Measurements from ENCODE around the gene BRD7.

BRD7 gene

DNA sequence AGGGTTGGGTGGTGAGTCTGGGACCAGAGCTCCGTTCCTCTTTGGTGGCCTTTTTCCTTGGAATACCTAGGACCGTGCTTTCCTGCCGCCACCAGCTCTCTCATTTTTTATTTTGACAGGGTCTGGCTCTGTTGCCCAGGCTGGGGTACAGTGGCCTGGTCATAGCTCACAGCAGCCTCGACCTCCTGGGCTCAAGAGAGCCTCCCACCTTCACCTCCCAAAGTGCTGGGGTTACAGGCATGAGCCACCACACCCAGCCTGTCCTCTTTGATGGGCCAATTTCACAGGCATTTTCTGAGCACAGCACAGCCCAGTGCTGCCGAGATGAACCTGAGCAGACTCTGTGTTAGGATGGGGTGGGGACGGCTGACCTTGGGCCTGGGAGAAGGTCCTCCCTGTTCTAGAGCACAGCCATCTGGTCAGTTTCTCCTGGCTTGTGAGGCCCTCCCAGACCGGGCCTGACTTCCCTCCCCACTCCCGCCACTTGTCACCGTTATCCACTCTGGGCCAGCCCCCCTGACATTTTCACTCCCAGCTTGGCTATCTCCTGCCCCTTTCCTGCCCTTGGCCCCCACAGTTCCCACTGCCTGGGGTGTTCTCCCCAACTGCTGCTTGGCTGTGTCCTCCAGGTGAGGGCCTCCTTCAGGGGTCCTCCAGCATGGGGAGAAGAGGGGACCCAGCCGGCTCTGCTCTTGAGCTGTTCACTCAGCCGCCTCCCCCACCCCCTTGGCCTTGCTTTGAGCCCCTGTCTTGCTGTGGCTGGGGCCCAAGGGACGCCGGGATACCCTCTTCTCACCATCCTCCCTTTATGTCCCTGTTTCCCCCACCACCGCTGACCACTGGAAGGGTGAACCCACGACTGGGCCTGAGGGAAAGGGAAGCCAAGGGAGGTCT is 97.4 kb downstream of the BRD7 start:
- H3K9me3 Mint-ChIP-seq: no peaks in the 10 kb centered on the region
- peaks cover 66% of the 10 kb centered on the region for H3K4me1 Mint-ChIP-seq (ENCODE audit: low read depth)
- H3K4me3 Mint-ChIP-seq: no peak overlapping the region
- H3K27me3 Mint-ChIP-seq (ENCODE audit: low read depth): no peaks in the 10 kb centered on the region
- H3K27ac Mint-ChIP-seq: peak overlapping the region; percentile 49
- H3K36me3 Mint-ChIP-seq (ENCODE audit: low read depth): peaks cover 31% of the 10 kb centered on the region

DNA sequence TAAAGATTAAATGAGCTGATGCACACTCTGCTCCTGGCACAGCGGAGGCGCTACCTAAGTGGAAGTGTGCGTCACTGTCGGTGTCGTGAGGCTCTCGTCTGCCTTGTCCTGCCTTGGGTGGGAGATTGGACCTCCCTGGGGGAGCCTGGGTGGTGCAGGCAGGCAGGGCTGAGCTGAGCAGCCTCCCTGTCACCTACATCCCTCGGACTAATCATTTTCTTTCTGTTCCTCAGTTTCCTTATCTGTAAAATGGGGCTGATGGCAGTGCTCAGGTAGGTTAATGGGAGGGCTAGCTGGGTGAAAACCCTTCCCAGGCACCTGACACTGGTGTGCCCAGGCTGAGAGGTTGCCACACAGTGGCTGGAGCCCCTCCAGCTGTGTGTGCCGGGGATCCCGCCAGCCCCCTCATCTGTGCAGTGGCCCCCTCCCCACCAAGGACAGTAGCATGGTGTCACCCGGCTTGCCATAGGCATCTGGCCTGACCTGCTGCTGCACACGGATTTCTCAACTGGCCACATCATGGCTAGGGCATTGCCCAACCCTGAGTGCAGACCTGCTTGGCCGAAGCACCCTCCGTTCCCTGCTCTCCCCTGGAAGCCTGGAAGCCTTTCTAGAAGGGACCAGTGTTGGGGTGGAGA is 98.2 kb downstream of the BRD7 start:
- Mint-ChIP-seq H3K36me3 (ENCODE audit: low read depth) (peaks cover 31% of the 10 kb centered on the region), H3K27me3 (ENCODE audit: low read depth) (no peaks in the 10 kb centered on the region), H3K27ac (peak overlapping the region; percentile 59), H3K4me1 (ENCODE audit: low read depth) (peaks cover 74% of the 10 kb centered on the region), H3K4me3 (no peak overlapping the region), H3K9me3 (no peaks in the 10 kb centered on the region)

DNA sequence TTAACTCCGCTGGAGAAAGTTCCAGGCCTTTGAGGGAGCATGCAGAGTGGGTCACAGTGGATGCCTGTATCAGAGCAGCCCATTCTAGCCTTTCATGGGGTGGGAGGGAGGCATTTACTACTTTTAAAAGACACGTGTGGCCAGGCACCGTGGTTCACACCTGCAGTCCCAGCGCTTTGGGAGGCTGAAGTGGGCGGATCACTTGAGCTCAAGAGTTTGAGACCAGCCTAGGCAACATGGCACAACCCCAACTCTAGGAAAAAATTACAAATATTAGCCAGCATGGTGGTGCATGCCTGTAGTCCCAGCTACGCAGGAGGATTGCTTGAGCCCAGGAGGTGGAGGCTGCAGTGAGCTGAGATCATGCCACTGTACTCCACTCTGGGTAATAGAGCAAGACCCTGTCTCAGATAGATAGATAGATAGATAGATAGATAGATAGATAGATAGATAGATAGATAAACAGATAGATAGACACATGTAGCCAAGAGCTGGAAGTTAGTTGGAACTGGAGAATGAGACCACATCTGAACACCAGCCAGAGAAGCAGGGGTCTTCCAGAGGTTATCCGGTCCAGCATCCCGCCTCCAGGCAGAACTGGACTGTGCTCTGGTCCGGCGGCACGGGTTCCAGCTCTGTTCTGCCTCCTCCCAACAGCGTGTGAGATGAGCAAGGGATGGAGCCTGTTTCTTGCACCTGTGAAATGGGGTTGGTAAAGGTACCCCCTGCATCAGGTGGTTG is 98.8 kb downstream of the BRD7 start:
- Mint-ChIP-seq H3K27ac (no peak overlapping the region), H3K4me1 (ENCODE audit: low read depth) (peaks cover 74% of the 10 kb centered on the region), H3K27me3 (ENCODE audit: low read depth) (no peaks in the 10 kb centered on the region), H3K4me3 (no peak overlapping the region), H3K36me3 (ENCODE audit: low read depth) (peaks cover 32% of the 10 kb centered on the region), H3K9me3 (no peaks in the 10 kb centered on the region)

DNA sequence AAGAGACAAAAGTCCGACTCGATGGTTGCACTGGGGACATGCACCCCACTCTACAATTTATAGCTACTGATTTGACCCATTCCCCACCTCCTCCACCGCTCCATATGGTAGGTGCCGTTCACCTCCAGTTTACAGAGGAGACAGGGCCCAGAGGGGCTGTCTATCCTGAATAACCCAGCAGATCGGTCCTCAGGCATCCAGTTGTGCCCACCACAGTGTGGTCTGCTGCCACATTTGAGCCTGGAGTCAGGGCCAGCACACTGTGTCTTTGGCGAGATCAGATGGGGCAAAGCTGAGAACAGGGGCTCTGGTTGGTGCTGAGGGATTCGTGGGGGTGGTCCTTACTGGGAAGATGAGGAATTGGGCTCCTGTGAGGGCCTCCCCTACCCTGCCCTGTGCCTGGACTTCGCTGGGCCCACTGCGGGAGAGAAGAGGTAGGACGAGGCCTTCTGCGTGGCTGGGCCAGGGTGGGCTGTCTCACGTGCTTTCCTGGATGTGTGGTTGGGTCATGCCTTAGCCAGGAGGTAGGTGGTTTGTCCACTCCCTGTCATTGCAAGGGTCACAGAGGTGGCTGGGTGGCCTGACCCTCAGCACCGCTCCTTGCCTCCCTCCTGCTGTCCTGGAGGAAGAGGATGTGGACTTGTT is 99.6 kb downstream of the BRD7 start:
- Mint-ChIP-seq H3K27me3 (ENCODE audit: low read depth) (no peaks in the 10 kb centered on the region), H3K4me1 (ENCODE audit: low read depth) (peaks cover 72% of the 10 kb centered on the region), H3K36me3 (ENCODE audit: low read depth) (peaks cover 33% of the 10 kb centered on the region), H3K9me3 (no peaks in the 10 kb centered on the region), H3K27ac (no peak overlapping the region), H3K4me3 (peak overlapping the region; percentile 39)

DNA sequence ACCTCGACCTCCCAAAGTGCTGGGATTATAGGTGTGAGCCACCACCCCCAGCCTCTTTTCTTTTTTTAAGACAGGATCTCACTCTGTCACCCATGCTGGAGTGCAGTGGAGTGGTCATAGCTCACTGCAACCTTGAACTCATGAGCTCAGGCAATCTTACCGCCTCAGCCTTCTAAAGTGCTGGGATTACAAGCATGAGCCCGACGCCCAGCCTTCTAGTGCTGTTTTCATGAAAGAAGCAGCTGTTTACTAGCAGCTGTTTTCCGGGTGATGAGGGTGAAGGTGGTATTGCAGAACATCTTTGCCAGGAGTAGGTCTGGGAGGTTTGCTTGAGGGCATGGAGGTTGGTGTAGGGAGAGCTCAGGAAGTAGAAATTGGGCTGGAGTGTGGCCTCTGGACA is 100.4 kb downstream of the BRD7 start:
- Mint-ChIP-seq H3K4me3 (peak overlapping the region; percentile 95), H3K9me3 (no peaks in the 10 kb centered on the region), H3K36me3 (ENCODE audit: low read depth) (peaks cover 32% of the 10 kb centered on the region), H3K27me3 (ENCODE audit: low read depth) (no peaks in the 10 kb centered on the region), H3K27ac (peak overlapping the region; percentile 74), H3K4me1 (ENCODE audit: low read depth) (peaks cover 73% of the 10 kb centered on the region)

DNA sequence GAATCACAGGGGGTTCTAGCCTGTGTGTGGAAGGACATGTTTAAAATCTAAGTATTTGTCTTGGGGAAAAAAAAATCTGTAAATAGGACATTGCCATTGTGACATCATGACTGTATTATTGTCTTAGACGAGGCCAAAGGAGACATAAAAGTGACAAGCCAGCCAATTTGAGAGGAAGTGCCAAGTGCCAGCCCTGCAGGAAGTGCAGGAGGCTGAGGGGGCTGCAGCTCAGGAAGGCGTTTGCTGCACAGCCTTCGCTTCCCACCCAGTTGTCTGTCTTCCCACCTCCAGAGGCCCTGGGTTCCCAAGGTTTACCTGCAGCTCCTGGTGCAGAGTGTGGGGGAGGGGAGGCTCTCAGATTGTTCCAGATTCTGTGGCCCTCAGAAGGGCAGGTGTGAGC is 101.1 kb downstream of the BRD7 start:
- Mint-ChIP-seq H3K27ac (peak overlapping the region; percentile 95), H3K4me1 (ENCODE audit: low read depth) (peaks cover 71% of the 10 kb centered on the region), H3K36me3 (ENCODE audit: low read depth) (peaks cover 28% of the 10 kb centered on the region), H3K4me3 (peak overlapping the region; percentile 95), H3K9me3 (no peaks in the 10 kb centered on the region), H3K27me3 (ENCODE audit: low read depth) (no peaks in the 10 kb centered on the region)

DNA sequence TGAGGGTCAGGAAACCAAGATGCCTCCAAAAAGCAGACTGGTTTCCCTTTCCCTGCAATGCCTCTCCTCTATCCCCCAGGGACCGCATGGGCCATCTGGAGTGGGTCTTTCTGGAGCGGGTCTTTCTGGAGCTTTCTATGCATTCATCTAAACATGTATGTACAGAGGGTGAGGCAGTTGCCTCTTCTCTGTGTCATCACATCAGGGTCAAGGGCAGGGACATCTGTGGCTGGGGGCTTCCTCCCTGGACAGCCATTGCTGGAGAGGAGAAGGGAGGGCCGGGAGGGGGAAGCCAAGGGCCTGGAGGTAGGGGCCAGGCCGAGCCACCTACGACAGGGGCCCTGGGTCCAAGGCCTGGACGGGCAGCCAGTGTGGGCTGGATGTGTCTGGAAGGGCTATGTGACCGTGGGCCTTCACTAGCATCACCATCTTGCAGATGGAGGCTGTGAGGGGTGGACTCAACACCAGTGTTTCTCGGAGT is 101.6 kb downstream of the BRD7 start:
- peaks cover 23% of the 10 kb centered on the region for H3K36me3 Mint-ChIP-seq (ENCODE audit: low read depth)
- peak overlapping the region; percentile 95 for H3K4me3 Mint-ChIP-seq
- H3K27ac Mint-ChIP-seq: peak overlapping the region; percentile 95
- no peaks in the 10 kb centered on the region for H3K9me3 Mint-ChIP-seq
- peaks cover 69% of the 10 kb centered on the region for H3K4me1 Mint-ChIP-seq (ENCODE audit: low read depth)
- no peaks in the 10 kb centered on the region for H3K27me3 Mint-ChIP-seq (ENCODE audit: low read depth)

DNA sequence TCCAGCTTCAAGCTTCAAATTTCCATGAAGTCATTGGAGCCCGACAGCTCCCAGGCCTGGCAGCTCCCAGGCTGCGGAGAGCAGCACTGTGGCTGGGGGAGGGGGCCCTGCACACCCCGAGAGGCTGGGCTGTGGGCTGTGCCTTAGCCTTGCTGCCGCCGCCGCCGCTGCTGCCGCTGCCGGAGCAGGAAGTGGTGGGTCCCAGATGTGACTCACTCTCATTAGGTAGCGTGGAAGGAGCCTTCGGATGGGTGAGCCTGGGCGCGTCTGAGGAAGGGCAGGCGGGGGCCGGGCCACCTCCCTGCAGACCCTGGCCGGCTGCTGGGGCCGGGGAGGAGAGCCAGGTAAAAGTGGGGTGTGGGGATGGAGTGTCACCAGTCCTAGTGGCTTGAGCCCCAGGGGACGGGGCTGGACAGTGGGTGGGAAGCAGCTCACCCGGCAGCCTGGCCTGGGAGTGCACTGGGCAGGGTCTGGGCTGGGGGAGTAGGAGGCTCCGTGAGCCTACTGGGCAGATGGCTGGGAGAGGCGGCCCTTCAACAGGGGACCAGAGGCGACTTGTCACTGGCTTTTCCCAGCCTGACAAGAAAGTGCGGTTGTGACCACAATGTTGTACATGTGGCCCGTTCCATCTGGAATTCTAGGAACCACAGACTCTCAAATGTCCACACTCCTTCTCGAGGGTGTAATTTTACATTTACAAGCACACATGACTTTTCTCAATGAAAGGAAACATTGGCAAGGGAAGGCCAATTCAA is 102.3 kb downstream of the BRD7 start, which contains the start of gene ADCY7:
Gene ADCY7 (plus strand): TSS at position 215 of the 755 bp plus-strand sequence. CDS start 21,629 bp downstream, outside the sequence.
- Mint-ChIP-seq H3K4me1 (ENCODE audit: low read depth) (peaks cover 68% of the 10 kb centered on the region), H3K36me3 (ENCODE audit: low read depth) (peaks cover 23% of the 10 kb centered on the region), H3K27ac (peak within 1 kb of the TSS; percentile 95), H3K4me3 (peak within 1 kb of the TSS; percentile 95), H3K27me3 (ENCODE audit: low read depth) (no peaks in the 10 kb centered on the region), H3K9me3 (no peaks in the 10 kb centered on the region)
